Measurements from ENCODE around the gene SSNA1.

The SSNA1 gene

DNA sequence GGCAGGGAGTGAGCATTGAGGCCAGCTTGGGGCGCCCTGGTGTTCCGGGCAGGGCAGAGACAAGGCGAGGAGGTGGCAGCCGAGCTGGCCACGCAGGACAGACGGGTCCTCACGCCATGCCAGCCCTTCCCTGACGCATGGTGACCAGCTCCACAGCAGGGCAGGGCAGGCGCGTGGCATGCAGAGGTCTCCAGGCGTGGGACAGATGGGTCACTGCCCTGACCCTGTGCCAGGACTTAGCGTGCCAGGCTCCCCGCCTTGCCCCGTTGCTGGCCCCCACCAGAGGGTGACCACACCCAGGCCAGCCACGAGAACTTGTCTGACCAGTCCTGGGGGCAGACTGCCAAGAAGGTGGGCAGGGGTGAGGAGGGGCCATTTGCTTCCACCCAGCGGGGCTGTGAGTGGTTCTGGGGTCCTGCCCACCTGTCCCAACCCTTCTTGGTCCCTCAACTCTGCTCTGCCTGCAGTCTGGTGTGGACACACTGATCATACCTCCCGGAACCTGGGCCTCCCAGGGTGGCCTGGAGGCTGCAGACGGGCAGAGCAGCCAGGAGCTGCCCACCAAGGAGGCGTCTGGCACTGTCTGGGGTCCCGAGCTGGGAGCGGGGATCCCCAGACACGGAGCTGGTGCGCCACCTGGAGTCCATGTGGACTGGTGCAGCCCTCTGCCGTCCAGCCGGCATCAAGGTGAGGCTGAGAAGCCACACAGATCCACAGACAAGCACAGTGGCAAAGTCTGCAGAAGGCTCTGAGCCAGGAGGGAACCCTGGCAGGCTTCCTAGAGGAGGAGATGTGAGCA, 38.8 kb downstream of the SSNA1 start, which contains the start of gene RNF224:
Gene RNF224 (plus strand): TSS at position 449 of the 799 bp plus-strand sequence. CDS start 834 bp downstream, outside the sequence.
- Histone ChIP-seq H2BK5ac (ENCODE audit: low read length) (no peak within 1 kb of the TSS), H2BK120ac (ENCODE audit: low read depth, low read length) (no peak within 1 kb of the TSS), H3K27me3 (ENCODE audit: control insufficient read depth in 3 of 3, insufficient read depth in 3 of 3, low read depth in 1 of 3, low read length in 3 of 3) (peaks cover under 1 to 8% (median 7%) of the 10 kb centered on the region in 3 experiments), H3K23ac (ENCODE audit: low read depth, low read length, poor library complexity) (peak within 1 kb of the TSS; percentile 70), H4K91ac (ENCODE audit: low read depth, low read length, poor library complexity) (peak within 1 kb of the TSS; percentile 64), H2AK5ac (ENCODE audit: low read depth, low read length) (peak within 1 kb of the TSS; percentile 75), H3K27ac (replicated peaks; ENCODE audit: low read length) (no peak within 1 kb of the TSS), H3K36me3 (replicated peaks in 1 of 2; ENCODE audit: control insufficient read depth in 2 of 2, insufficient read depth in 2 of 2, low read length in 2 of 2) (no peaks in the 10 kb centered on the region), H3K14ac (ENCODE audit: low read length) (peak within 1 kb of the TSS; percentile 31), H2AFZ (ENCODE audit: low read length) (peak within 1 kb of the TSS; percentile 68), H3K9ac (ENCODE audit: low read depth, low read length, poor library complexity) (no peak within 1 kb of the TSS), H3K4me3 (ENCODE audit: low read length in 2 of 2) (peak within 1 kb of the TSS in 1 of 2 donors; percentile 41), H2BK15ac (ENCODE audit: low read length) (peak within 1 kb of the TSS; percentile 95), H3K4ac (ENCODE audit: low read length) (peak within 1 kb of the TSS; percentile 76), H3K9me3 (replicated peaks in 1 of 2; ENCODE audit: control insufficient read depth in 2 of 2, insufficient read depth in 1 of 2, low read depth in 1 of 2, low read length in 2 of 2) (no peaks in the 10 kb centered on the region), H2BK12ac (ENCODE audit: low read length) (peak within 1 kb of the TSS; percentile 22), H4K8ac (ENCODE audit: low read depth, low read length) (peak within 1 kb of the TSS; percentile 50), H3K79me1 (ENCODE audit: low read depth, low read length) (no peaks in the 10 kb centered on the region), H3K4me1 (ENCODE audit: control insufficient read depth in 2 of 2, insufficient read depth in 1 of 2, low read depth in 1 of 2, low read length in 2 of 2) (peaks cover 9 to 15% of the 10 kb centered on the region in 2 donors), H3K18ac (ENCODE audit: low read length) (peak within 1 kb of the TSS; percentile 57), H3K4me2 (ENCODE audit: insufficient read depth, low read length, poor library complexity, severe bottlenecking) (no peak within 1 kb of the TSS)
- WGBS, 2 donors (ENCODE audit: extremely low coverage in 2 of 2, insufficient read length in 2 of 2, insufficient replicate concordance in 1 of 2) = no CpG with 5 or more reads among the region's 25 CpGs
- peak; percentile 74 for DNase-seq (ENCODE audit: low spot score)

DNA sequence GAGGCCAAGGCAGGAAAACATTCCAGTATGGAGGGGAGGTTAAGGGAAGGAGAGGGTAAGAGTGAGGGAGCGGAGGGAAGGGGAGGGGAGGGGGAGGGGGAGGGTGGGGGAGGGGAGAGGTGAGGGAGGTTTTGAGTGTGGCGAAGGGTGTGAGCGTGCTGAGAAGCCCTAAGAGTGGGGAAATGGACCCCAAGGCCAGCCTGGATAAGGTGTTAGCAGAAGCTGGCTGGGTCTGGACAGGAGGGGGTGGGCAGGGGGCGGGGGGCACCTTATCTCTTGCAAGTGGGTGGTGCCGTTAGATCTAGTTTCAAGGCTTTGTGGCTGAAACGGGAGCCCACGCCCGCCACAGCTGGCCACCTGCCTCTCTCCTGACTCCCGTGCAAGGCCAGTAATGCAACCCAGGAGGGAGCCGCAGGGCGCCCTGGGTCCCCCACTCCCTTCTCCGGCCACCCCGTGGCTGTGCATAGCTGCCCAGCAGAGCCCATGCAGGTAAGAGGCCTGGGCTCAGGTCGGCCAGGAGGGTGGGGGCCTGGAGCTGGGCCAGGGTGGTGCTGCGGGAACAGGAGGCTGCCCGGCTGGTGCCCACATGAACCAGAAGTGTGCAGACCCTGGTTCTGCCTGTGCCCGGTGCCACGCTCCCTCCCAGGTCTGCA, 39.5 kb downstream of the SSNA1 start:
- H2BK120ac ChIP-seq (ENCODE audit: low read depth, low read length) = no peak overlapping the region
- no peaks in the 10 kb centered on the region for H3K9me3 ChIP-seq (replicated peaks in 1 of 2; ENCODE audit: control insufficient read depth in 2 of 2, insufficient read depth in 1 of 2, low read depth in 1 of 2, low read length in 2 of 2)
- no peaks in the 10 kb centered on the region for H3K36me3 ChIP-seq (replicated peaks in 1 of 2; ENCODE audit: control insufficient read depth in 2 of 2, insufficient read depth in 2 of 2, low read length in 2 of 2)
- no peak for DNase-seq (ENCODE audit: low spot score)
- H3K27ac ChIP-seq (replicated peaks; ENCODE audit: low read length) = no peak overlapping the region
- H2BK12ac ChIP-seq (ENCODE audit: low read length) = peak overlapping the region; percentile 10
- peak overlapping the region; percentile 75 for H2AK5ac ChIP-seq (ENCODE audit: low read depth, low read length)
- no peak overlapping the region for H2AFZ ChIP-seq (ENCODE audit: low read length)
- WGBS, 2 donors (ENCODE audit: extremely low coverage in 2 of 2, insufficient read length in 2 of 2, insufficient replicate concordance in 1 of 2) = no CpG with 5 or more reads among the region's 18 CpGs
- no peak overlapping the region for H4K8ac ChIP-seq (ENCODE audit: low read depth, low read length)
- H2BK15ac ChIP-seq (ENCODE audit: low read length) = no peak overlapping the region
- no peak overlapping the region for H3K4me2 ChIP-seq (ENCODE audit: insufficient read depth, low read length, poor library complexity, severe bottlenecking)
- peaks cover 0 to 7% (median under 1%) of the 10 kb centered on the region in 3 experiments for H3K27me3 ChIP-seq (ENCODE audit: control insufficient read depth in 3 of 3, insufficient read depth in 3 of 3, low read depth in 1 of 3, low read length in 3 of 3)
- no peak overlapping the region for H3K4me3 ChIP-seq (ENCODE audit: low read length in 2 of 2)
- H3K9ac ChIP-seq (ENCODE audit: low read depth, low read length, poor library complexity) = no peak overlapping the region
- no peaks in the 10 kb centered on the region for H3K79me1 ChIP-seq (ENCODE audit: low read depth, low read length)
- H3K23ac ChIP-seq (ENCODE audit: low read depth, low read length, poor library complexity) = no peak overlapping the region
- H4K91ac ChIP-seq (ENCODE audit: low read depth, low read length, poor library complexity) = no peak overlapping the region
- H2BK5ac ChIP-seq (ENCODE audit: low read length) = no peak overlapping the region
- H3K14ac ChIP-seq (ENCODE audit: low read length) = peak overlapping the region; percentile 21
- peaks cover 4 to 10% of the 10 kb centered on the region in 2 donors for H3K4me1 ChIP-seq (ENCODE audit: control insufficient read depth in 2 of 2, insufficient read depth in 1 of 2, low read depth in 1 of 2, low read length in 2 of 2)
- no peak overlapping the region for H3K18ac ChIP-seq (ENCODE audit: low read length)
- H3K4ac ChIP-seq (ENCODE audit: low read length) = no peak overlapping the region

DNA sequence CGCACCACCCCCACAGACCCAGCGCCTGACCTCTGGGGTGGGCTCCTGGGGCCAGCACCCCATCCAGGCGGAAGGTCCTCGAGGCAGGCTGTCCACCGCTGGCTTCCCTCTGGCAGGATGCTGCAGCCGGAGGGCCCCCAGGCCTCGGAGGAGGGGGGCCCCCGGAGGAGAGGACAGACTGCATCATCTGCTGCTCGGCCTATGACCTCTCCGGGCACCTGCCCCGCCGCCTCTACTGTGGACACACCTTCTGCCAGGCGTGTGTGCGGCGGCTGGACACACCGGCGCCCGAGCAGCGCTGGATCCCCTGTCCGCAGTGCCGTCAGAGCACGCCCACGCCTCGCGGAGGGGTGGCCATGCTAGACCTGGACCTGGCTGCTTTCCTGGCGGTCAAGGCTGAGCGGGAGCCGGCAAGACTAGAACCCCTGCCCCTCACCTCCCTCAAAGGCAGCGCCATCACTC, 40.1 kb downstream of the SSNA1 start:
- no peaks in the 10 kb centered on the region for H3K9me3 ChIP-seq (replicated peaks in 1 of 2; ENCODE audit: control insufficient read depth in 2 of 2, insufficient read depth in 1 of 2, low read depth in 1 of 2, low read length in 2 of 2)
- WGBS, 2 donors (ENCODE audit: extremely low coverage in 2 of 2, insufficient read length in 2 of 2, insufficient replicate concordance in 1 of 2) = no CpG with 5 or more reads among the region's 29 CpGs
- H2BK120ac ChIP-seq (ENCODE audit: low read depth, low read length) = no peak overlapping the region
- no peak overlapping the region for H4K91ac ChIP-seq (ENCODE audit: low read depth, low read length, poor library complexity)
- peak overlapping the region; percentile 21 for H3K14ac ChIP-seq (ENCODE audit: low read length)
- H3K27ac ChIP-seq (replicated peaks; ENCODE audit: low read length) = no peak overlapping the region
- H4K8ac ChIP-seq (ENCODE audit: low read depth, low read length) = no peak overlapping the region
- H3K4me2 ChIP-seq (ENCODE audit: insufficient read depth, low read length, poor library complexity, severe bottlenecking) = peak overlapping the region; percentile 2
- H3K4me1 ChIP-seq (ENCODE audit: control insufficient read depth in 2 of 2, insufficient read depth in 1 of 2, low read depth in 1 of 2, low read length in 2 of 2) = peaks cover 2 to 9% of the 10 kb centered on the region in 2 donors
- H3K79me1 ChIP-seq (ENCODE audit: low read depth, low read length) = no peaks in the 10 kb centered on the region
- peak overlapping the region; percentile 23 for H3K4ac ChIP-seq (ENCODE audit: low read length)
- peaks cover 0 to 7% (median 0%) of the 10 kb centered on the region in 3 experiments for H3K27me3 ChIP-seq (ENCODE audit: control insufficient read depth in 3 of 3, insufficient read depth in 3 of 3, low read depth in 1 of 3, low read length in 3 of 3)
- no peak overlapping the region for H3K4me3 ChIP-seq (ENCODE audit: low read length in 2 of 2)
- peak overlapping the region; percentile 93 for H3K23ac ChIP-seq (ENCODE audit: low read depth, low read length, poor library complexity)
- H3K36me3 ChIP-seq (replicated peaks in 1 of 2; ENCODE audit: control insufficient read depth in 2 of 2, insufficient read depth in 2 of 2, low read length in 2 of 2) = no peaks in the 10 kb centered on the region
- no peak overlapping the region for H2BK5ac ChIP-seq (ENCODE audit: low read length)
- H3K9ac ChIP-seq (ENCODE audit: low read depth, low read length, poor library complexity) = no peak overlapping the region
- H2BK15ac ChIP-seq (ENCODE audit: low read length) = no peak overlapping the region
- no peak for DNase-seq (ENCODE audit: low spot score)
- no peak overlapping the region for H2BK12ac ChIP-seq (ENCODE audit: low read length)
- H2AK5ac ChIP-seq (ENCODE audit: low read depth, low read length) = peak overlapping the region; percentile 75
- peak overlapping the region; percentile 38 for H3K18ac ChIP-seq (ENCODE audit: low read length)
- H2AFZ ChIP-seq (ENCODE audit: low read length) = no peak overlapping the region
